ENCODE measurements around the gene RGL1. TPM values are rescaled to one million over a fixed set of nuclear protein-coding genes. Genes with fewer than 3 reads are reported as not detected.
A peak's percentile ranks its signal among the peaks of the same experiment; 100 is the strongest.

RGL1 gene
- total and polyA plus RNA-seq, 4 donors, result 29.8 to 53.4 (median 41.8) TPM

DNA sequence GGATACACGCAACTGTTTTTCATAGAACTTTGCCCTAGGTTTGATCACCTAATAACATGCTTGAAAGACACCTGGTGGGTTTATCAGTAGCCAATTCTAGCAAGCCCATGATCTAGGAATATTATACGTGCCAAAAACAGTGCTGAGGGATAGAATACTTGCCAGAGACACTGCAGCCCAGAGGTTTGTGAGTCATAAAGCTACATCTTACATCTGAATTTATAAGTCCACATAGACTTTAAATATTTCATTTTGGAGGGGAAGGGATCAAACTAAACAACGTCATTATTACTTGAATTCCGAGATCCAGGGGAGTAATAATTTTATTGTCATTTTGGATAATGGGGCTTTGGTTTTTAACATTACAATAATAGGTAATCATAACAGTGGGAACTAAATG is 31.7 kb downstream of the RGL1 start:
- Histone ChIP-seq H3K36me3 (ENCODE audit: control insufficient read depth, insufficient read depth, low read length) (no peaks in the 10 kb centered on the region), H3K9me3 (ENCODE audit: control insufficient read depth, insufficient read depth, low read length) (no peaks in the 10 kb centered on the region), H3K27me3 (ENCODE audit: control insufficient read depth, insufficient read depth, low read length) (no peaks in the 10 kb centered on the region), H3K27ac (ENCODE audit: low read depth, low read length) (no peak overlapping the region), H3K4me1 (ENCODE audit: control insufficient read depth, insufficient read depth, low read length) (peaks cover 6% of the 10 kb centered on the region), H3K4me3 (ENCODE audit: low read depth, low read length) (no peak overlapping the region)
- WGBS (ENCODE audit: insufficient coverage), result 86% methylated on average over 1 of the region's 4 CpGs
- DNase-seq (ENCODE audit: low read depth in 4 of 6, low spot score in 6 of 6), result no peak

DNA sequence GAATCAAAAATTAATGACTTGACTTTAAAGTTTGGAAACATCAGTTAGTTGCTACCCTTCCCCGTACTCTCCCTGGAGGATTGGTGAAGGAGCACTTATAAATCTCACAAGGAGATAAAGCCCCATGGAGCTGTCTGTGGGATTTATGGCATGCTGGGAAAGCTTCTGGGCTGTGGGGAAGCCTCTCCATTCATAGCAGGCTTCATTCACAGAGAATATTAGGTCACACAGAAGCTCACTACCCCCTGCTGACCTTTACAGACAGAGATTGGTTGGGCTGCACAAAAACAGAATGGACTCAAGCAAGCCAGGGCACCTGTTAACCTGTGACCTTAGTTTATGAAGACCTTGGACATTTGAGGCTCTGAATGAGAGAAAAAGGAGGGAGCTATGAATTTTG is 32.1 kb downstream of the RGL1 start:
- no CpG with 5 or more reads among the region's 1 CpG for WGBS (ENCODE audit: insufficient coverage)
- Histone ChIP-seq H3K4me3 (ENCODE audit: low read depth, low read length) (no peak overlapping the region), H3K4me1 (ENCODE audit: control insufficient read depth, insufficient read depth, low read length) (peaks cover 6% of the 10 kb centered on the region), H3K27ac (ENCODE audit: low read depth, low read length) (no peak overlapping the region), H3K36me3 (ENCODE audit: control insufficient read depth, insufficient read depth, low read length) (no peaks in the 10 kb centered on the region), H3K9me3 (ENCODE audit: control insufficient read depth, insufficient read depth, low read length) (no peaks in the 10 kb centered on the region), H3K27me3 (ENCODE audit: control insufficient read depth, insufficient read depth, low read length) (no peaks in the 10 kb centered on the region)
- peak in 1 of 6 donors; percentile 58 for DNase-seq (ENCODE audit: low read depth in 4 of 6, low spot score in 6 of 6)

DNA sequence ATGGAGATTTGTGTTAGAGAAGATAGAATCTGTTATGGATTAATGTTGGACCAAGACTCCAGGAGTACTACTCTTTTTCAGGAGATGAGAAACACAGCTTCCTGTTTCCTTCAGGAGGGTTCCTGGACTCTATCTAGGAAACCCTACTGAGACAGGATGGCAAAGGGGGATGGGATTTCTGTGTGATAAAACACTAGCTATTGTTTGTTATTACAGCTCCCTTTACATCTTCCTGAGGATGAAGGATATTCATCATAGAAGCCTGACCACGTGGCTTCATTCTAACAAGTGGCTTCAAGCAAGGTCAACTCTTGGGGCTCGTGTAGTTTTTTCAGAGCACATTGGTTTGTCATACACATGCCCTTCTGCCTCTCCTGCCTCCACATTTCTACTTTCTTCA is 33.3 kb downstream of the RGL1 start:
- 73% methylated on average over 2 of the region's 2 CpGs for WGBS (ENCODE audit: insufficient coverage)
- Histone ChIP-seq H3K36me3 (ENCODE audit: control insufficient read depth, insufficient read depth, low read length) (no peaks in the 10 kb centered on the region), H3K4me1 (ENCODE audit: control insufficient read depth, insufficient read depth, low read length) (peaks cover 6% of the 10 kb centered on the region), H3K9me3 (ENCODE audit: control insufficient read depth, insufficient read depth, low read length) (no peaks in the 10 kb centered on the region), H3K27me3 (ENCODE audit: control insufficient read depth, insufficient read depth, low read length) (no peaks in the 10 kb centered on the region), H3K4me3 (ENCODE audit: low read depth, low read length) (no peak overlapping the region), H3K27ac (ENCODE audit: low read depth, low read length) (no peak overlapping the region)
- DNase-seq (ENCODE audit: low read depth in 4 of 6, low spot score in 6 of 6), result no peak

DNA sequence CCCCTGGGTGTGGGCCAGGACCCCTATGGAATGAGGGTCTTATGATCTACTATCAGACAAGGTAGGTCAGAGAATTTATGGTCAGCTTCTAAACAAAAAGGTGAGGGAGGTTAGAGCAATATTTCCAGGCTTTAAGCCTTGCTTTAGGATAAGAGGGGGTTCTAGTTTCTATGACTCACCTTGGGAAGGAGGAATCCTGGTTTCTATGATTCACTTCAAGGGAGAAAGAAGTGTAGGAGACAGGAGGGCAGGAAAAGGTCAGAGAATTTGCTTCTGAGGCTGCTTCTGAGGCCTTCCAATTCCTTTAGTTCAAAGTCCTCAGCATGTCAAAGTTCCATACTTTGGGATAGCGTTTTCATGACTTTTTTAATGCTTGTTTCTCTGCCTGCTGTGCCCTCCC is 35.2 kb downstream of the RGL1 start:
- no CpG with 5 or more reads among the region's 1 CpG for WGBS (ENCODE audit: insufficient coverage)
- Histone ChIP-seq H3K4me3 (ENCODE audit: low read depth, low read length) (no peak overlapping the region), H3K4me1 (ENCODE audit: control insufficient read depth, insufficient read depth, low read length) (peaks cover 9% of the 10 kb centered on the region), H3K9me3 (ENCODE audit: control insufficient read depth, insufficient read depth, low read length) (no peaks in the 10 kb centered on the region), H3K27me3 (ENCODE audit: control insufficient read depth, insufficient read depth, low read length) (no peaks in the 10 kb centered on the region), H3K27ac (ENCODE audit: low read depth, low read length) (no peak overlapping the region), H3K36me3 (ENCODE audit: control insufficient read depth, insufficient read depth, low read length) (no peaks in the 10 kb centered on the region)
- no peak for DNase-seq (ENCODE audit: low read depth in 4 of 6, low spot score in 6 of 6)

DNA sequence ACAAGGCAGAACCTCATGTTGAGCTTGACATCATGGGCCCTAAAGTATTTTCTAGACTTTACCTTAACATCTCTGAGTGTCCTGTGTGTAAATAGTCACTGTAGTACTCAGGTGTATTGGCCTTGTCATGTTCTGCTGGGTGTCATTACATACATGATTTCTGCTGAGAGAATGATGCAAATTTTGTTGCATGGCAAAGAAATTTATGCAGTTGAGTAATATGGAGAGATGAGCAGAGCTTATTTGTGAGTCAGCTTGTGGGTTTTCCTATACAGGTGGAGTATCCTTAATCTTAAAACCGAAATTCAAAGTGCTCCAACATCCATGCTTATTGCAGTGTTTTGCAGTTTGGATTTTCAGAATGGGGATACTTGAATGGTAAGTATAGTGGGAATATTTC is 36.6 kb downstream of the RGL1 start:
- H3K27ac ChIP-seq (ENCODE audit: low read depth, low read length), result peak overlapping the region; percentile 79
- no peaks in the 10 kb centered on the region for H3K27me3 ChIP-seq (ENCODE audit: control insufficient read depth, insufficient read depth, low read length)
- peaks cover 6% of the 10 kb centered on the region for H3K4me1 ChIP-seq (ENCODE audit: control insufficient read depth, insufficient read depth, low read length)
- no CpG with 5 or more reads among the region's 1 CpG for WGBS (ENCODE audit: insufficient coverage)
- no peak overlapping the region for H3K4me3 ChIP-seq (ENCODE audit: low read depth, low read length)
- no peak for DNase-seq (ENCODE audit: low read depth in 4 of 6, low spot score in 6 of 6)
- H3K9me3 ChIP-seq (ENCODE audit: control insufficient read depth, insufficient read depth, low read length), result no peaks in the 10 kb centered on the region
- no peaks in the 10 kb centered on the region for H3K36me3 ChIP-seq (ENCODE audit: control insufficient read depth, insufficient read depth, low read length)

DNA sequence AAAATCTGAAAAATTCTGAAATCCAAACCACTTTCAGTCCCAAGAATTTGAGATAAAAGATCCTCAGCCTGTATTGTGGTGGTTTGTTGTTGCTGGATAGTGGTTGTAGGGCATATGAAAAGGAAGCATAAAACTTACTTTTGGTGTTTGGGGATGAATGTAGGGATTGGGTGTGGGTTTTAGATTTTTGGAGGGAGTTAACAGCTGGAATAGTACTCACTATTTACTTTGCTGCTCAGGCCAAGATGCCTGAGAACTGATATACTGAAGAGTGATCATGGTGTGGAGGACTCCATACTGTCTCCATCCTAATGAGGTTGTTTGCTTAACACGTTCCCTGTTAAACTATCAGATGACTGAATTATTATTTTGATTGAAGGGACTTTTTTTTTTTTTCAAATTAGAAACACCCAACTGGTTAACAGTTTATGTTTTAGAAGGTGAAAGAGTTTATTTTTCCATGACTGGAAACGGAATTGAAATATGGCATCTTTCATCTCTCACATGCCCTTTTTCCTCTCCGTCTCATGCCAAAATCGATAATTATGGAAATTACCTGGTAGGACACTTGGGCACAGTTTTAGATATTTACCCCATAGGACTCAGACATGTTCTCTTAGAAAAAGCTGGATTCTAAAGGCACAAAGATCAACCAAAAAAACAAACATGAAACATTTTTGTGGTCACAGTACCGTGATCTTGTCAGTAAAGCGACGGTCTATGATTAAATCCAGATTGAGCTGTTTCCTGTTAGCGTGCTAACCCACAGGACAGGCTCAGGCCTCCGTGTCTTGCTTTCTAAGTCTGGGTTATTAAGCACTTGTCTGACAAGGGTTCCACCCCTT is 37.3 kb downstream of the RGL1 start:
- H3K27ac ChIP-seq (ENCODE audit: low read depth, low read length), result peak overlapping the region; percentile 79
- no peaks in the 10 kb centered on the region for H3K36me3 ChIP-seq (ENCODE audit: control insufficient read depth, insufficient read depth, low read length)
- DNase-seq (ENCODE audit: low read depth in 4 of 6, low spot score in 6 of 6), result peak in 4 of 6 donors; percentile 17 to 59 (median 29)
- no peaks in the 10 kb centered on the region for H3K9me3 ChIP-seq (ENCODE audit: control insufficient read depth, insufficient read depth, low read length)
- no peaks in the 10 kb centered on the region for H3K27me3 ChIP-seq (ENCODE audit: control insufficient read depth, insufficient read depth, low read length)
- no peak overlapping the region for H3K4me3 ChIP-seq (ENCODE audit: low read depth, low read length)
- H3K4me1 ChIP-seq (ENCODE audit: control insufficient read depth, insufficient read depth, low read length), result peaks cover 4% of the 10 kb centered on the region
- 40% methylated on average over 4 of the region's 9 CpGs for WGBS (ENCODE audit: insufficient coverage)

DNA sequence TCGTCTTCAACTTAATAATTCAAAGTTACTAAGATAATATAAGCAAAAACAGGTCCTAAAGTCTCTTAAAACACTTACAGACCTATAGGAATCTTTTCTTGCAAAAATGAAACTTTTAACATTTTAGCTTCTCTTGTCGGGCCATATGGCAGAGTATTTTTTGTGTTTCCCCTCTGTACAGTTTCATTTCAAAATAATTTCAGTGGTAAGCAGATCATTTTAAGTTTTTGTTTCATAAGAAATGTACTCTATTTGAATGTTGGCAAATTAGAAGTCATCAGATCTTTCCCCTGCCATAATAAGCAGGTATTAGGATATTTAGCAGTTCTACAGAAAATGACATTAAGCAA is 37.9 kb downstream of the RGL1 start:
- H3K27me3 ChIP-seq (ENCODE audit: control insufficient read depth, insufficient read depth, low read length), result no peaks in the 10 kb centered on the region
- H3K4me1 ChIP-seq (ENCODE audit: control insufficient read depth, insufficient read depth, low read length), result peaks cover 3% of the 10 kb centered on the region
- DNase-seq (ENCODE audit: low read depth in 4 of 6, low spot score in 6 of 6), result no peak
- no peak overlapping the region for H3K4me3 ChIP-seq (ENCODE audit: low read depth, low read length)
- no CpG with 5 or more reads among the region's 2 CpGs for WGBS (ENCODE audit: insufficient coverage)
- H3K36me3 ChIP-seq (ENCODE audit: control insufficient read depth, insufficient read depth, low read length), result no peaks in the 10 kb centered on the region
- no peaks in the 10 kb centered on the region for H3K9me3 ChIP-seq (ENCODE audit: control insufficient read depth, insufficient read depth, low read length)
- peak overlapping the region; percentile 79 for H3K27ac ChIP-seq (ENCODE audit: low read depth, low read length)

DNA sequence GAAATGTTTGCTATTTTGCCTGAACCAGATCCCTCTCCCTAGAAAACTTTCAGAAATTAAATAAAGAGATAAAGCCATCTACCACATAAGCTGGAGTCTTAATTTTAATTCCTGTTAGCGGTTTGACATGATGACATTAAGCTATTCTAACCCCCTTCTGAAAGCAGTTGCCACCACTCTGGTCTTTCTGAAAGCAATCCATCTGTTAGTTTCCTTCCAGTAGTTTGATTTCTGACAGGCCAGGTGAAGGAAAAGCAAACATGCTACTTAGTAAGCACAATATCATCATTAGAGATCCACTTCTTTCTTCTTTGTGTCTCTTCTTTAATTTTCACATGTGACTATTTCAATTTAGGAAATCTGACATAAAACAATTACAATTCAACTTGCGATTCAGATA is 39.9 kb downstream of the RGL1 start:
- H3K27ac ChIP-seq (ENCODE audit: low read depth, low read length), result peak overlapping the region; percentile 25
- no peaks in the 10 kb centered on the region for H3K36me3 ChIP-seq (ENCODE audit: control insufficient read depth, insufficient read depth, low read length)
- no peak for DNase-seq (ENCODE audit: low read depth in 4 of 6, low spot score in 6 of 6)

DNA sequence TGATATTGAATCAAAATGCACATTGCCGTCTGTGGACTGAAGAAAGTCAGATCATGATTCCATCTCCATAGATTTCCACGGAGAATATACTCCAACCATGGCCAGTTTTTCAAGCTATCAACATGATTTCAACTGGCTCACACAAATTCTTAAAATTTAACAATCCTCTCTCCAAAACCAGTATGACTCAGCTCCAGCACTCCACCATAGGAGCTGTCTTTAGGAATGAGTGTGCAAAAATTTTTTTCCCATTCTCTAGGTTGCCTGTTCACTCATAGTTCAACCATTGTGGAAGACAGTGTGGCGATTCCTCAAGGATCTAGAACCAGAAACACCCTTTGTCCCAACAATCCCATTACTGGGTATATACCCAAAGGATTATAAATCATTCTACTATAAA is 40.8 kb downstream of the RGL1 start:
- no CpG with 5 or more reads among the region's 3 CpGs for WGBS (ENCODE audit: insufficient coverage)

More for the DNA sequence above, 39.9 kb downstream of the RGL1 start:
- no CpG with 5 or more reads among the region's 2 CpGs for WGBS (ENCODE audit: insufficient coverage)
- H3K4me1 ChIP-seq (ENCODE audit: control insufficient read depth, insufficient read depth, low read length), result peaks cover 3% of the 10 kb centered on the region
- no peak overlapping the region for H3K4me3 ChIP-seq (ENCODE audit: low read depth, low read length)
- no peaks in the 10 kb centered on the region for H3K27me3 ChIP-seq (ENCODE audit: control insufficient read depth, insufficient read depth, low read length)
- no peaks in the 10 kb centered on the region for H3K9me3 ChIP-seq (ENCODE audit: control insufficient read depth, insufficient read depth, low read length)

DNA sequence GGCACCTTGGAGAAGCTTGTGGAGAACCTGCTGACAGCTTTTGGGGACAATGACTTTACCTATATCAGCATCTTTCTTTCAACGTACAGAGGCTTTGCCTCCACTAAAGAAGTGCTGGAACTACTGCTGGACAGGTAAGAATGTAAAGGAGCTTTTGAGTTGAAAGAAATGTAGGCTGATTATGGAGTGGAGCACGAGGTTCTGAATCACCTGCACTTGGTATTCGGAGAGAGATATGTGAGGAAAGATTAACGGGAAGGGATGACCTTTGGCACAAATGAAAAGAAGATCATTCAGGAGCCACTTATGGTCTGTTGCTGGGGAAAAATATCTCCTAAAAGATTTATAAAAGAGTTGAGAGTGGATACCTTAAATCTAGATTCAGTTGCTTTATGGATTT is 42.7 kb downstream of the RGL1 start:
- no peak overlapping the region for H3K4me3 ChIP-seq (ENCODE audit: low read depth, low read length)
- H3K27me3 ChIP-seq (ENCODE audit: control insufficient read depth, insufficient read depth, low read length), result no peaks in the 10 kb centered on the region
- no peaks in the 10 kb centered on the region for H3K9me3 ChIP-seq (ENCODE audit: control insufficient read depth, insufficient read depth, low read length)
- DNase-seq (ENCODE audit: low read depth in 4 of 6, low spot score in 6 of 6), result no peak
- no peaks in the 10 kb centered on the region for H3K36me3 ChIP-seq (ENCODE audit: control insufficient read depth, insufficient read depth, low read length)
- H3K4me1 ChIP-seq (ENCODE audit: control insufficient read depth, insufficient read depth, low read length), result peaks cover 3% of the 10 kb centered on the region
- 82% methylated on average over 3 of the region's 4 CpGs for WGBS (ENCODE audit: insufficient coverage)
- H3K27ac ChIP-seq (ENCODE audit: low read depth, low read length), result no peak overlapping the region

More for the DNA sequence above, 40.8 kb downstream of the RGL1 start:
- H3K4me3 ChIP-seq (ENCODE audit: low read depth, low read length), result no peak overlapping the region
- no peak overlapping the region for H3K27ac ChIP-seq (ENCODE audit: low read depth, low read length)
- no peaks in the 10 kb centered on the region for H3K36me3 ChIP-seq (ENCODE audit: control insufficient read depth, insufficient read depth, low read length)
- H3K9me3 ChIP-seq (ENCODE audit: control insufficient read depth, insufficient read depth, low read length), result no peaks in the 10 kb centered on the region
- H3K27me3 ChIP-seq (ENCODE audit: control insufficient read depth, insufficient read depth, low read length), result no peaks in the 10 kb centered on the region
- DNase-seq (ENCODE audit: low read depth in 4 of 6, low spot score in 6 of 6), result no peak
- H3K4me1 ChIP-seq (ENCODE audit: control insufficient read depth, insufficient read depth, low read length), result peaks cover 3% of the 10 kb centered on the region
